ENCODE results near the gene ONECUT3.

ONECUT3 gene

DNA sequence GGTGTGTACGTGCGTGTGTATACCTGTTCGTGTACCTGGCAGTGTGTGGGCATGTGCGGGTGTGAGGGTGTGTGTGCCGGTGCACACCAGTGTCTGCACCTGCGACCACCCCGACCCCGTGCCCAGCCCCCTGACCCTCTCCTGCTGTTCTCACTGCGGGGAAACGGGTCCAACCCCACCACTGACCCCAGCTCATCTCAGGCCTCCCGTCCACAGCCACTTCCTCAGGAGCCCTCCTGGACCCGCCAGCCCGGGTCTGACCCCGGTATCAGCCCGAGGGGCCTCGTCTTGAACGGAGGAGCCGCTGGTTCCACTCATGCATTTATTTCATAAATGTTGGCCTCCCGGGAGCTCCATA lies 23.8 kb upstream of the ONECUT3 start:
- no peak for DNase-seq (ENCODE audit: low read depth in 1 of 2, low spot score in 1 of 2)
- Histone ChIP-seq H3K27ac (replicated peaks) (no peak overlapping the region), H3K4me3 (replicated peaks; ENCODE audit: insufficient read depth, low read length) (no peak overlapping the region), H3K27me3 (ENCODE audit: insufficient read depth, poor library complexity, severe bottlenecking) (peaks cover 40% of the 10 kb centered on the region)
- TF ChIP-seq CTCF (IDR thresholded peaks at IDR 0.05; ENCODE audit: insufficient read depth, low read length) (no peak), POLR2AphosphoS5 (IDR thresholded peaks at IDR 0.05; ENCODE audit: low read depth) (no peak), SPI1 (IDR thresholded peaks at IDR 0.05; ENCODE audit: borderline replicate concordance, low read depth) (no peak), GABPA (IDR thresholded peaks at IDR 0.05; ENCODE audit: low read depth) (no peak)
- TF ChIP-seq, protein P1, sequence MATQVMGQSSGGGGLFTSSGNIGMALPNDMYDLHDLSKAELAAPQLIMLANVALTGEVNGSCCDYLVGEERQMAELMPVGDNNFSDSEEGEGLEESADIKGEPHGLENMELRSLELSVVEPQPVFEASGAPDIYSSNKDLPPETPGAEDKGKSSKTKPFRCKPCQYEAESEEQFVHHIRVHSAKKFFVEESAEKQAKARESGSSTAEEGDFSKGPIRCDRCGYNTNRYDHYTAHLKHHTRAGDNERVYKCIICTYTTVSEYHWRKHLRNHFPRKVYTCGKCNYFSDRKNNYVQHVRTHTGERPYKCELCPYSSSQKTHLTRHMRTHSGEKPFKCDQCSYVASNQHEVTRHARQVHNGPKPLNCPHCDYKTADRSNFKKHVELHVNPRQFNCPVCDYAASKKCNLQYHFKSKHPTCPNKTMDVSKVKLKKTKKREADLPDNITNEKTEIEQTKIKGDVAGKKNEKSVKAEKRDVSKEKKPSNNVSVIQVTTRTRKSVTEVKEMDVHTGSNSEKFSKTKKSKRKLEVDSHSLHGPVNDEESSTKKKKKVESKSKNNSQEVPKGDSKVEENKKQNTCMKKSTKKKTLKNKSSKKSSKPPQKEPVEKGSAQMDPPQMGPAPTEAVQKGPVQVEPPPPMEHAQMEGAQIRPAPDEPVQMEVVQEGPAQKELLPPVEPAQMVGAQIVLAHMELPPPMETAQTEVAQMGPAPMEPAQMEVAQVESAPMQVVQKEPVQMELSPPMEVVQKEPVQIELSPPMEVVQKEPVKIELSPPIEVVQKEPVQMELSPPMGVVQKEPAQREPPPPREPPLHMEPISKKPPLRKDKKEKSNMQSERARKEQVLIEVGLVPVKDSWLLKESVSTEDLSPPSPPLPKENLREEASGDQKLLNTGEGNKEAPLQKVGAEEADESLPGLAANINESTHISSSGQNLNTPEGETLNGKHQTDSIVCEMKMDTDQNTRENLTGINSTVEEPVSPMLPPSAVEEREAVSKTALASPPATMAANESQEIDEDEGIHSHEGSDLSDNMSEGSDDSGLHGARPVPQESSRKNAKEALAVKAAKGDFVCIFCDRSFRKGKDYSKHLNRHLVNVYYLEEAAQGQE (IDR thresholded peaks at IDR 0.05; ENCODE audit: insufficient replicate concordance, low read depth) = no peak

DNA sequence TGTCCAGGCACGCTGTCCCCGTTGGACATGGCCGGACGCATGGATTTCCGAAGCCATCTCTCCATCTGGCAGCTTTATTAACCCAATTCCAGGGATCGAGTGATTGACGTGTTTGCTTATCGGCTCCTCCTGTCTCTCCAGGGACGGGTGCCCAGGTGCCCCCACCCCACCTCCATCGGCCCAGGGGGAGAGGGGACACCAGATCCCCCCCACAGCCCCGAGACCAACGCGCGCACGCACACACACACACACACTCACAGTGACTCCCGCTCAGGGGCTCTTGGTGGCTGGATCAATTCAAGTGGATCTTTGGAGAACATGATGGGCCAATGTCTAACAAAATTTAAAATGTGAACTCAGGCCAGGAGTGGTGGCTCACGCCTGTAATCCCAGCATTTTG lies 23.1 kb upstream of the ONECUT3 start:
- no peak for DNase-seq (ENCODE audit: low read depth in 1 of 2, low spot score in 1 of 2)
- Histone ChIP-seq H3K27me3 (ENCODE audit: insufficient read depth, poor library complexity, severe bottlenecking) (peaks cover 35% of the 10 kb centered on the region), H3K27ac (replicated peaks) (no peak overlapping the region), H3K4me3 (replicated peaks; ENCODE audit: insufficient read depth, low read length) (no peak overlapping the region)
- TF ChIP-seq GABPA (IDR thresholded peaks at IDR 0.05; ENCODE audit: low read depth) (no peak), CTCF (IDR thresholded peaks at IDR 0.05; ENCODE audit: insufficient read depth, low read length) (no peak), POLR2AphosphoS5 (IDR thresholded peaks at IDR 0.05; ENCODE audit: low read depth) (no peak), SPI1 (IDR thresholded peaks at IDR 0.05; ENCODE audit: borderline replicate concordance, low read depth) (no peak)
- TF ChIP-seq, protein P1 (IDR thresholded peaks at IDR 0.05; ENCODE audit: insufficient replicate concordance, low read depth) = no peak

DNA sequence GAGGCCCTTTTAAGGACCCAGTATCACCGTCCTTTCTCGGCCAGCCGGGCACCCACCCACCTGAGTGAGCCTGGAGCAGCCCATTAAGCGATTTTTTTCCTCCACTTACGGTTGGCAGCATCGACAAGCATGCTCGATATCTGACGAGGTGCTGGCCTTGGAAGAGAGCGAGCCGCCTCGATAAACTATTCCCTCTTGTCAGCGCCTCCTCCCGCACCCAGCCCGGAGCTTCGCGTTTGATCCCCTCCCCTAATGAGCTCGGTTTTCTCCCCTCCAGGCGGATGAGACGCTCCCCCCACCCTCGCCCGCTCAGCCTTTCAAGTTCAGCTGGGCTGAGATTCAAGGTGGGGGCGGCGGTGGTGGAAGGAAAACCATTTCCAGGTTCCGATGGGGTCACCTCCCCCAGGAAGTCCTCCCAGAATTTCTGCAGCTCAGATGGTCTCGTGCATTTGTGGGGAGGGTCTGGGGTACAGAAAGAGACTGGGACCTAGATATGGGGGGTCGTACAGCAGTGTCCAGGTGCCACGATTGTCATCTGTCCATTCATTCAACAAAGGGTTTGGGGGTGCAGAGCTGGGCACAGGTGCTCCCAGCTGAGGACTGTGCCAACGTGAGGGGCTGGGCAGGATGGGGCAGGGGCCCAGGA lies 18.9 kb upstream of the ONECUT3 start:
- TF ChIP-seq GABPA (IDR thresholded peaks at IDR 0.05; ENCODE audit: low read depth) (no peak), POLR2AphosphoS5 (IDR thresholded peaks at IDR 0.05; ENCODE audit: low read depth) (no peak), SPI1 (IDR thresholded peaks at IDR 0.05; ENCODE audit: borderline replicate concordance, low read depth) (no peak), CTCF (IDR thresholded peaks at IDR 0.05; ENCODE audit: insufficient read depth, low read length) (no peak)
- TF ChIP-seq, protein P1 (IDR thresholded peaks at IDR 0.05; ENCODE audit: insufficient replicate concordance, low read depth) = no peak
- H3K27me3 ChIP-seq (ENCODE audit: insufficient read depth, poor library complexity, severe bottlenecking) = peaks cover 15% of the 10 kb centered on the region
- no peak for DNase-seq (ENCODE audit: low read depth in 1 of 2, low spot score in 1 of 2)

More for the DNA sequence above, 18.9 kb upstream of the ONECUT3 start:
- Histone ChIP-seq H3K4me3 (replicated peaks; ENCODE audit: insufficient read depth, low read length) (no peak overlapping the region), H3K27ac (replicated peaks) (no peak overlapping the region)
